ENCODE results near the gene CACNG7. TPM values are rescaled to one million over a fixed set of nuclear protein-coding genes. Genes with fewer than 3 reads are reported as not detected.

Gene CACNG7
- total RNA-seq, 4 donors from 2014 or later = not detected

DNA sequence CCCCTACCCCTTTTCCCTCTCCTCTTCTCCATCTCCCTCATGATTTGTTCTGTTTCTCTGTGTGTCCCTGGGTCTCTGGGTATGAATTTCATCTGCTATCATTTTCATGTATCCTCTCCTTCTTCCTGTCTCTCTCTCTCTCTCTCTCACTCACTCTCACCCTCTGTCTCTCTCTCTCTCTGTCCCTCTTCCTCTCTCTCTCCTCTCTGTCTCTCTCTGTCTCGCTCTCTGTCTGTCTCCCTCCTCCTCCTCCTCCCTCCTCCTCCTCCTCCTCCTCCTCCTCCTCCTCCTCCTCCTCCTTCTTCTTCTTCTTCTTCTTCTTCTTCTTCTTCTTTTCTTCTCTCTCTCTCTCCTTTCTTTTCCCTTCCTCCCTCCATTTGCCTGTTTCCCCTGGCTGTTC is 3.3 kb upstream of the CACNG7 start:
- no peak for DNase-seq
- H3K4me1 ChIP-seq = peaks cover 0 to 16% (median 4%) of the 10 kb centered on the region in 4 donors
- H3K27me3 ChIP-seq = peaks cover 0 to 21% of the 10 kb centered on the region in 2 donors
- no peaks in the 10 kb centered on the region for H3K36me3 ChIP-seq
- H3K27ac ChIP-seq = no peak overlapping the region
- H3K9me3 ChIP-seq = peaks cover 0 to 11% (median 0%) of the 10 kb centered on the region in 4 donors
- TF ChIP-seq CTCF (IDR thresholded peaks at IDR 0.05) = no peak
- no peak for TF ChIP-seq POLR2A (IDR thresholded peaks at IDR 0.05)
- H3K4me3 ChIP-seq = no peak overlapping the region

DNA sequence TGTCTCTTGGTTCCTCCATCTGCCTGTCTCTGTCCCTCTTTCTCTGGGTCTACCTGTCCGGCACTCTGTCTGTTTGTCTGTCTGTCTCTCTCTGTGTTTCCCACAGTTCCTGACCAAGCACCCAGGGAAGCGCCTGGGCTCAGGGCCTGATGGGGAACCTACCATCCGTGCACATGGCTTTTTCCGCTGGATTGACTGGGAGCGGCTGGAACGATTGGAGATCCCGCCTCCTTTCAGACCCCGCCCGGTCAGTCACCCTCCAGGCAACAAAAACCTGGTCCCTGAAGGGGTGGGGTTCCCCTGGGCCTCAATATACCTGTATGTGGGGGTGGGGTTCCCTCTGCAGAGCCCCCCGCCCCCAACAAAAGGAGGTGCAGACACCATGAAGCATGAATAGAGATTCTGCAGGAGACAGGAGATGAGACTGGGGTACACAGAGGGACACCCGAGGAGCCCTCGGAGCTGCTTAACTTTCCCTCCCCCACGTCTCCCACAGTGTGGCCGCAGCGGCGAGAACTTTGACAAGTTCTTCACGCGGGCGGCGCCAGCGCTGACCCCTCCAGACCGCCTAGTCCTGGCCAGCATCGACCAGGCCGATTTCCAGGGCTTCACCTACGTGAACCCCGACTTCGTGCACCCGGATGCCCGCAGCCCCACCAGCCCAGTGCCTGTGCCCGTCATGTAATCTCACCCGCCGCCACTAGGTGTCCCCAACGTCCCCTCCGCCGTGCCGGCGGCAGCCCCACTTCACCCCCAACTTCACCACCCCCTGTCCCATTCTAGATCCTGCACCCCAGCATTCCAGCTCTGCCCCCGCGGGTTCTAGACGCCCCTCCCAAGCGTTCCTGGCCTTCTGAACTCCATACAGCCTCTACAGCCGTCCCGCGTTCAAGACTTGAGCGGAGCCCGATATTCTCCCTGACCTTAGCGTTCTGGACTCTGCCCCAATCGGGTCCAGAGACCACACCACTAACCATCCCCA is 2.6 kb upstream of the CACNG7 start:
- no peak overlapping the region for H3K27ac ChIP-seq
- H3K36me3 ChIP-seq = no peaks in the 10 kb centered on the region
- peaks cover 0 to 11% (median 0%) of the 10 kb centered on the region in 4 donors for H3K9me3 ChIP-seq
- TF ChIP-seq POLR2A (IDR thresholded peaks at IDR 0.05) (no peak), CTCF (IDR thresholded peaks at IDR 0.05) (peak; percentile 12 to 70 (median 55))
- peaks cover 0 to 16% (median 4%) of the 10 kb centered on the region in 4 donors for H3K4me1 ChIP-seq
- peaks cover 0 to 21% of the 10 kb centered on the region in 2 donors for H3K27me3 ChIP-seq
- no peak overlapping the region for H3K4me3 ChIP-seq
- peak; percentile 24 to 67 (median 65) for DNase-seq

GRCh38 chr19:53907193-53907581 is 1.9 kb upstream of the CACNG7 start:
- Histone ChIP-seq H3K27me3 (peaks cover 0 to 21% of the 10 kb centered on the region in 2 donors), H3K27ac (no peak overlapping the region), H3K36me3 (no peaks in the 10 kb centered on the region), H3K4me3 (no peak overlapping the region), H3K4me1 (peaks cover 0 to 16% (median 4%) of the 10 kb centered on the region in 4 donors), H3K9me3 (peaks cover 0 to 11% (median 0%) of the 10 kb centered on the region in 4 donors)
- DNase-seq = no peak
- TF ChIP-seq CTCF (IDR thresholded peaks at IDR 0.05) = no peak
- no peak for TF ChIP-seq POLR2A (IDR thresholded peaks at IDR 0.05)

- H3K27ac ChIP-seq = no peak overlapping the region
- peaks cover 0 to 11% (median 0%) of the 10 kb centered on the region in 4 donors for H3K9me3 ChIP-seq
- no peaks in the 10 kb centered on the region for H3K36me3 ChIP-seq
- TF ChIP-seq CTCF (IDR thresholded peaks at IDR 0.05) (no peak), POLR2A (IDR thresholded peaks at IDR 0.05) (no peak)
- peaks cover 0 to 21% of the 10 kb centered on the region in 2 donors for H3K27me3 ChIP-seq
- DNase-seq = no peak
- peaks cover 0 to 16% (median 4%) of the 10 kb centered on the region in 4 donors for H3K4me1 ChIP-seq
- H3K4me3 ChIP-seq = no peak overlapping the region
These were observed 1.4 kb upstream of the CACNG7 start for GRCh38 chr19:53907690-53908089.

DNA sequence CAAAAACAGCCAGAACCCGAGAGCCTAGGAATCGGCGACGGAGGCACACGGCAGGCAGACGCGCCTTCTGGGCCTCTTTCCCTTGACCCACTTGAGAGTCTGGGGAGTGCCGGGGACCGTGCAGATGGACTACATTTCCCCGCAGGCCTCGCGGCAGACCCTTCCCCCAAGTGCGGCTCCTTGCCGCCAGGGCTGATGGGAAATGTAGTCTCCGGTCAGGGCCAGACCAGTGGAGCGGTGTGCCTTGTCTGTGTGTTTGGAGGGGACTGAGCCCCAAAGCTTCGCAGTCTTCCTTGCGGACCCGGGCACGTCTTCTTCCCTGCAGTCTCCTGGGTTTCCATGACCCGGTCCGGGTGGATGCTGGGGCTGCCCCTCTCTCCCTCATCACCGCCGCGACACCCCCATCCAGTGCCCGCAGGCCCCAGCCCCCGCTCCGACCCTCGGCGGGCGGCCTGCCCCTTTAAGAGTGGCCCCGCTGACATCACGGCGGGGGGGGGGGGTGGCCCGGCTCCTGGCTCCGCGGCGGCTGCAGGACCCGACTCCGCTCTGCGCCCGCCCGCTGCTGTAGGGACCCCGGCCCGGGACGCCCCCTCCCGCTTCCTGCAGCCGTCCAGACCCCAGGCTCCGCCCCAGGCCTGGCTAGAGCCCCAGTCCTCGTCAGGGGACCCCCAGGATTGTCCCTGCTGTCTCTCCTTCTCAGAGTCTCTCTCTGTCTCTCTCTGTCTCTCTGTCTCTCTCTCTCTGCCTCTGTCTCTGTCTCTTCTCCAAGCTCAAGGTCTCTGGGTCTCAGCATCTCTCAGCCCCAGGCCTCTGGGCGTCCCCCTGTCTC is 758 bp upstream of the CACNG7 start:
- H3K9me3 ChIP-seq = peaks cover 0 to 11% (median 0%) of the 10 kb centered on the region in 4 donors
- H3K4me3 ChIP-seq = peak overlapping the region in 1 of 4 donors; percentile 3
- H3K4me1 ChIP-seq = peaks cover 0 to 16% (median 4%) of the 10 kb centered on the region in 4 donors
- DNase-seq = no peak
- peaks cover 0 to 21% of the 10 kb centered on the region in 2 donors for H3K27me3 ChIP-seq
- no peak for TF ChIP-seq CTCF (IDR thresholded peaks at IDR 0.05)
- TF ChIP-seq POLR2A (IDR thresholded peaks at IDR 0.05) = no peak
- no peak overlapping the region for H3K27ac ChIP-seq
- no peaks in the 10 kb centered on the region for H3K36me3 ChIP-seq
